ENCODE results near the gene CDK9.

The CDK9 gene

GRCh38 chr9:127785933-127786772 is at the start of gene CDK9:
Gene CDK9, plus strand, starts transcription at chr9:127786034. Its CDS starts 115 bp downstream, at chr9:127786149.
- TF ChIP-seq, protein P1, sequence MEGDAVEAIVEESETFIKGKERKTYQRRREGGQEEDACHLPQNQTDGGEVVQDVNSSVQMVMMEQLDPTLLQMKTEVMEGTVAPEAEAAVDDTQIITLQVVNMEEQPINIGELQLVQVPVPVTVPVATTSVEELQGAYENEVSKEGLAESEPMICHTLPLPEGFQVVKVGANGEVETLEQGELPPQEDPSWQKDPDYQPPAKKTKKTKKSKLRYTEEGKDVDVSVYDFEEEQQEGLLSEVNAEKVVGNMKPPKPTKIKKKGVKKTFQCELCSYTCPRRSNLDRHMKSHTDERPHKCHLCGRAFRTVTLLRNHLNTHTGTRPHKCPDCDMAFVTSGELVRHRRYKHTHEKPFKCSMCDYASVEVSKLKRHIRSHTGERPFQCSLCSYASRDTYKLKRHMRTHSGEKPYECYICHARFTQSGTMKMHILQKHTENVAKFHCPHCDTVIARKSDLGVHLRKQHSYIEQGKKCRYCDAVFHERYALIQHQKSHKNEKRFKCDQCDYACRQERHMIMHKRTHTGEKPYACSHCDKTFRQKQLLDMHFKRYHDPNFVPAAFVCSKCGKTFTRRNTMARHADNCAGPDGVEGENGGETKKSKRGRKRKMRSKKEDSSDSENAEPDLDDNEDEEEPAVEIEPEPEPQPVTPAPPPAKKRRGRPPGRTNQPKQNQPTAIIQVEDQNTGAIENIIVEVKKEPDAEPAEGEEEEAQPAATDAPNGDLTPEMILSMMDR (IDR thresholded peaks at IDR 0.05; ENCODE audit: low read depth, low read length), result peak; percentile 64
- H3K4me3 ChIP-seq (ENCODE audit: low read depth, low read length), result peak within 1 kb of the TSS; percentile 64

DNA sequence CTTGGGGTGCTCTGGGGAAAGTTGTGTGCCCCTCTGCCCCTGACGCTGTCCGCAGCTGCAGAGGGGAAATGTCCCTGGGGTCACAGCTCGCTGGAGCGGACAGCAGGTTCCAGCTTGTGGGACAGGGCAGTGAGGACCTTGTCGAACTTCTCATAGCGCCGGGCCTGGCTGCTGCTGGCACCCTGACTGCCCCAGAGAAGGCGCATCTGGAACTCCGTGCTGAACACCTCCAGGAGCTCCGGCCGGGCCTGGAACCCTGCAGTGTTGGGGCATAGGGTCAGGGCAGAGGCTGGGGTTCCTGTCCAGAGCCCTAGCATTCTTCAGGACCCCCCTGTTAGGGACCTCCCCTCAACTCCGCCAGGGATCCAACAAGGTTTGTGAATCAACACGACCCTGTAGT is 47.2 kb upstream of the CDK9 start:
- Histone ChIP-seq H3K36me3 (peaks cover 8% of the 10 kb centered on the region; the same call in 1 of the 2 replicates), H3K27me3 (ENCODE audit: insufficient read depth, low read depth, severe bottlenecking) (no peaks in the 10 kb centered on the region), H3K9me3 (ENCODE audit: severe bottlenecking) (peaks cover 6% of the 10 kb centered on the region), H3K4me3 (ENCODE audit: low read depth, low read length) (no peak overlapping the region), H3K27ac (no peak overlapping the region)
- TF ChIP-seq, protein P1 (IDR thresholded peaks at IDR 0.05; ENCODE audit: low read depth, low read length), result no peak
- no peak for DNase-seq

More at GRCh38 chr9:127785933-127786772, at the start of gene CDK9:
- Histone ChIP-seq H3K36me3 (peaks cover 50% of the 10 kb centered on the region), H3K27me3 (ENCODE audit: insufficient read depth, low read depth, severe bottlenecking) (no peaks in the 10 kb centered on the region), H3K9me3 (ENCODE audit: severe bottlenecking) (no peaks in the 10 kb centered on the region), H3K27ac (peak within 1 kb of the TSS; percentile 98)
- DNase-seq, result peak; percentile 97

- Histone ChIP-seq H3K27me3 (ENCODE audit: insufficient read depth, low read depth, severe bottlenecking) (no peaks in the 10 kb centered on the region), H3K9me3 (ENCODE audit: severe bottlenecking) (peaks cover 6% of the 10 kb centered on the region), H3K36me3 (peaks cover 8% of the 10 kb centered on the region; the same call in 1 of the 2 replicates), H3K27ac (no peak overlapping the region), H3K4me3 (ENCODE audit: low read depth, low read length) (no peak overlapping the region)
- no peak for DNase-seq
- TF ChIP-seq, protein P1 (IDR thresholded peaks at IDR 0.05; ENCODE audit: low read depth, low read length), result no peak
Observed at GRCh38 chr9:127739614-127740330, 46.1 kb upstream of the CDK9 start.

GRCh38 chr9:127741831-127742434 is 43.9 kb upstream of the CDK9 start:
- Histone ChIP-seq H3K27me3 (ENCODE audit: insufficient read depth, low read depth, severe bottlenecking) (no peaks in the 10 kb centered on the region), H3K4me3 (ENCODE audit: low read depth, low read length) (no peak overlapping the region), H3K36me3 (peaks cover 10% of the 10 kb centered on the region), H3K9me3 (ENCODE audit: severe bottlenecking) (peaks cover 6% of the 10 kb centered on the region), H3K27ac (no peak overlapping the region; the same call in none of the 2 replicates)
- TF ChIP-seq, protein P1 (IDR thresholded peaks at IDR 0.05; ENCODE audit: low read depth, low read length), result no peak
- peak; percentile 55 for DNase-seq

DNA sequence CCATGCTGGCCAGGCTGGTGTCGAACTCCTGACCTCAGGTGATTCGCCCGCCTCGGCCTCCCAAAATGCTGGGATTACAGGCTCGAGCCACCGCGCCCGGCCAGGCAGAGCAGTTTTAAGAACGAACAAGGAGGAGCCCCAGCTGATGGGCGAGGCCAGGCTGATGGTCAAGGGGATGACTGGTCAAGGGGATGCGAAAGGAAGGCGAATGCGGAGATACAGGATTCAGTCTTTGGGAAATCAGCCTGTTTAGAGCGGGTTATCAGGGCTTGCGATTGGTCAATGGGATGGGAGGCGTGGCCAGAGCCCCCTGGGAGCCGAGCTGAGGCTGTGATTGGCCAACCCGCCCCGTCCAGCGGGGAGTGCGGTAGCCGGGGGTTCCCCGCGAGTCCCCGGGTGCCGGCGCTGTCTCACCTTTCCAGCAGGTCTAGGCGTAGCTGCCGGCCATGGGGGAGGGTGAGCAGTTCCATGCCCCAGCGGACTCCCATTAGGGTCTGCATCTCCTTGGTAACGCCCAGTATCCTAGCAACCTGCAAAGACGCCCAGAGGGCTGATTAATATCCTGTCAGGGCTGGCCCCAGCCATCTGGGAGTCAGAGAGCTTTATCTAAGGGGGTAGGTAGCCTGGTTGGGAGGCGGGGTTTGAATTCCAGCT is 43.3 kb upstream of the CDK9 start:
- H3K4me3 ChIP-seq (ENCODE audit: low read depth, low read length), result no peak overlapping the region
- H3K9me3 ChIP-seq (ENCODE audit: severe bottlenecking), result peaks cover 6% of the 10 kb centered on the region
- peaks cover 10% of the 10 kb centered on the region for H3K36me3 ChIP-seq
- H3K27me3 ChIP-seq (ENCODE audit: insufficient read depth, low read depth, severe bottlenecking), result no peaks in the 10 kb centered on the region
- no peak overlapping the region; the same call in none of the 2 replicates for H3K27ac ChIP-seq
- DNase-seq, result peak; percentile 80
- TF ChIP-seq, protein P1 (IDR thresholded peaks at IDR 0.05; ENCODE audit: low read depth, low read length), result no peak
